ENCODE data around the gene RBM20.

Gene RBM20

GRCh38 chr10:110820321-110820814, 176.2 kb downstream of the RBM20 start:
- no peak overlapping the region for H3K4me3 ChIP-seq (ENCODE audit: low read depth, low read length)
- no peak for TF ChIP-seq CTCF (IDR thresholded peaks at IDR 0.05; ENCODE audit: low read depth, low read length, missing control alignments)
- no peak for DNase-seq (ENCODE audit: low read depth)

- H3K4me3 ChIP-seq (ENCODE audit: low read depth, low read length) = no peak overlapping the region
- no peak for TF ChIP-seq CTCF (IDR thresholded peaks at IDR 0.05; ENCODE audit: low read depth, low read length, missing control alignments)
- DNase-seq (ENCODE audit: low read depth) = no peak
Measured at GRCh38 chr10:110821508-110821907, 177.4 kb downstream of the RBM20 start.

- no peak for DNase-seq (ENCODE audit: low read depth)
- no peak overlapping the region for H3K4me3 ChIP-seq (ENCODE audit: low read depth, low read length)
- TF ChIP-seq CTCF (IDR thresholded peaks at IDR 0.05; ENCODE audit: low read depth, low read length, missing control alignments) = no peak
Measured at GRCh38 chr10:110822035-110822711, 178.0 kb downstream of the RBM20 start.

GRCh38 chr10:110822712-110823311, 178.7 kb downstream of the RBM20 start:
- DNase-seq (ENCODE audit: low read depth) = no peak
- no peak overlapping the region for H3K4me3 ChIP-seq (ENCODE audit: low read depth, low read length)
- TF ChIP-seq CTCF (IDR thresholded peaks at IDR 0.05; ENCODE audit: low read depth, low read length, missing control alignments) = no peak

GRCh38 chr10:110824152-110824441, 180.0 kb downstream of the RBM20 start:
- TF ChIP-seq CTCF (IDR thresholded peaks at IDR 0.05; ENCODE audit: low read depth, low read length, missing control alignments) = no peak
- DNase-seq (ENCODE audit: low read depth) = no peak
- no peak overlapping the region for H3K4me3 ChIP-seq (ENCODE audit: low read depth, low read length)

- no peak for TF ChIP-seq CTCF (IDR thresholded peaks at IDR 0.05; ENCODE audit: low read depth, low read length, missing control alignments)
- DNase-seq (ENCODE audit: low read depth) = no peak
- no peak overlapping the region for H3K4me3 ChIP-seq (ENCODE audit: low read depth, low read length)
Measured at GRCh38 chr10:110824660-110825059, 180.5 kb downstream of the RBM20 start.

GRCh38 chr10:110825508-110825907, 181.4 kb downstream of the RBM20 start:
- DNase-seq (ENCODE audit: low read depth) = no peak
- TF ChIP-seq CTCF (IDR thresholded peaks at IDR 0.05; ENCODE audit: low read depth, low read length, missing control alignments) = no peak
- no peak overlapping the region for H3K4me3 ChIP-seq (ENCODE audit: low read depth, low read length)

Data from GM12864 (cell line).